Measurements from ENCODE around the gene PPP2R3C. TPM values are rescaled to one million over a fixed set of nuclear protein-coding genes. Genes with fewer than 3 reads are reported as not detected.

Gene PPP2R3C
- total RNA-seq, 1 donor from 2014 or later, result 58.1 TPM

GRCh38 chr14:35147186-35147585 is 25.4 kb upstream of the PPP2R3C start:
- intact Hi-C loops (cut with micrococcal nuclease), result no loop called here
- Mint-ChIP-seq H3K9me3 (no peaks in the 10 kb centered on the region), H3K4me1 (peaks cover 8% of the 10 kb centered on the region), H3K27ac (no peak overlapping the region), H3K4me3 (no peak overlapping the region), H3K27me3 (no peaks in the 10 kb centered on the region), H3K36me3 (ENCODE audit: low read depth) (peaks cover 11% of the 10 kb centered on the region)
- no peak for DNase-seq

- no peak for DNase-seq
- Mint-ChIP-seq H3K9me3 (no peaks in the 10 kb centered on the region), H3K27ac (no peak overlapping the region), H3K27me3 (no peaks in the 10 kb centered on the region), H3K4me1 (peaks cover 8% of the 10 kb centered on the region), H3K36me3 (ENCODE audit: low read depth) (peaks cover 11% of the 10 kb centered on the region), H3K4me3 (no peak overlapping the region)
- intact Hi-C loops (cut with micrococcal nuclease), result no loop called here
Measured at GRCh38 chr14:35146711-35147149, 24.9 kb upstream of the PPP2R3C start.

GRCh38 chr14:35144029-35144428 is 22.2 kb upstream of the PPP2R3C start:
- Mint-ChIP-seq H3K4me3 (no peak overlapping the region), H3K27me3 (no peaks in the 10 kb centered on the region), H3K36me3 (ENCODE audit: low read depth) (peaks cover 14% of the 10 kb centered on the region), H3K9me3 (no peaks in the 10 kb centered on the region), H3K27ac (no peak overlapping the region), H3K4me1 (peaks cover 11% of the 10 kb centered on the region)
- no peak for DNase-seq
- intact Hi-C loops (cut with micrococcal nuclease), result loop anchor here (5.0 kb wide), 4 partner anchors 78 to 663 kb away; partner anchors contain the start of gene RALGAPA1

GRCh38 chr14:35140718-35141581 is 19.2 kb upstream of the PPP2R3C start:
- intact Hi-C loops (cut with micrococcal nuclease), result loop anchor here (1.0 to 5.0 kb wide), 6 partner anchors 81 to 666 kb away; partner anchors contain the start of gene RALGAPA1
- no peak overlapping the region for H3K27ac Mint-ChIP-seq
- no peaks in the 10 kb centered on the region for H3K9me3 Mint-ChIP-seq
- H3K4me1 Mint-ChIP-seq, result peaks cover 19% of the 10 kb centered on the region
- H3K36me3 Mint-ChIP-seq (ENCODE audit: low read depth), result peaks cover 25% of the 10 kb centered on the region
- DNase-seq, result no peak
- H3K27me3 Mint-ChIP-seq, result no peaks in the 10 kb centered on the region
- H3K4me3 Mint-ChIP-seq, result no peak overlapping the region

- no peak overlapping the region for H3K4me3 Mint-ChIP-seq
- no peak for DNase-seq
- H3K27ac Mint-ChIP-seq, result no peak overlapping the region
- H3K9me3 Mint-ChIP-seq, result no peaks in the 10 kb centered on the region
- peaks cover 36% of the 10 kb centered on the region for H3K36me3 Mint-ChIP-seq (ENCODE audit: low read depth)
- intact Hi-C loops (cut with micrococcal nuclease), result no loop called here
- peaks cover 20% of the 10 kb centered on the region for H3K4me1 Mint-ChIP-seq
- no peaks in the 10 kb centered on the region for H3K27me3 Mint-ChIP-seq
Measured at GRCh38 chr14:35138585-35138984, 16.8 kb upstream of the PPP2R3C start.

GRCh38 chr14:35134329-35135123 is 12.7 kb upstream of the PPP2R3C start:
- intact Hi-C loops (cut with micrococcal nuclease), result no loop called here
- H3K27me3 Mint-ChIP-seq, result no peaks in the 10 kb centered on the region
- H3K27ac Mint-ChIP-seq, result no peak overlapping the region
- H3K9me3 Mint-ChIP-seq, result no peaks in the 10 kb centered on the region
- DNase-seq, result no peak
- peaks cover 11% of the 10 kb centered on the region for H3K4me1 Mint-ChIP-seq
- peaks cover 51% of the 10 kb centered on the region for H3K36me3 Mint-ChIP-seq (ENCODE audit: low read depth)
- H3K4me3 Mint-ChIP-seq, result no peak overlapping the region

GRCh38 chr14:35133542-35134328 is 11.9 kb upstream of the PPP2R3C start:
- Mint-ChIP-seq H3K9me3 (no peaks in the 10 kb centered on the region), H3K36me3 (ENCODE audit: low read depth) (peaks cover 52% of the 10 kb centered on the region), H3K4me3 (no peak overlapping the region), H3K4me1 (peaks cover 11% of the 10 kb centered on the region), H3K27me3 (no peaks in the 10 kb centered on the region), H3K27ac (no peak overlapping the region)
- no peak for DNase-seq
- intact Hi-C loops (cut with micrococcal nuclease), result no loop called here

- Mint-ChIP-seq H3K27ac (no peak overlapping the region), H3K4me1 (peaks cover 56% of the 10 kb centered on the region), H3K4me3 (peak overlapping the region; percentile 82), H3K9me3 (no peaks in the 10 kb centered on the region), H3K36me3 (ENCODE audit: low read depth) (peaks cover 43% of the 10 kb centered on the region), H3K27me3 (no peaks in the 10 kb centered on the region)
- intact Hi-C loops (cut with micrococcal nuclease), result loop anchor here (10.0 kb wide), 1 partner anchor 701 kb away; the partner anchor contains the start of gene BRMS1L
- DNase-seq, result no peak
Measured at GRCh38 chr14:35124127-35124526, 2.3 kb upstream of the PPP2R3C start.

GRCh38 chr14:35123388-35123703 is 1.6 kb upstream of the PPP2R3C start:
- DNase-seq, result no peak
- Mint-ChIP-seq H3K4me1 (peaks cover 55% of the 10 kb centered on the region), H3K27me3 (no peaks in the 10 kb centered on the region), H3K27ac (peak overlapping the region; percentile 100), H3K36me3 (ENCODE audit: low read depth) (peaks cover 43% of the 10 kb centered on the region), H3K9me3 (no peaks in the 10 kb centered on the region), H3K4me3 (peak overlapping the region; percentile 82)
- intact Hi-C loops (cut with micrococcal nuclease), result loop anchor here (2.0 to 10.0 kb wide), 2 partner anchors 169 to 701 kb away; partner anchors contain the start of genes BRMS1L and PSMA6

- peaks cover 54% of the 10 kb centered on the region for H3K4me1 Mint-ChIP-seq
- H3K36me3 Mint-ChIP-seq (ENCODE audit: low read depth), result peaks cover 38% of the 10 kb centered on the region
- no peaks in the 10 kb centered on the region for H3K9me3 Mint-ChIP-seq
- intact Hi-C loops (cut with micrococcal nuclease), result loop anchor here (1.0 to 10.0 kb wide), 7 partner anchors 77 to 702 kb away; partner anchors contain the start of genes BRMS1L, FAM177A1, NFKBIA and PSMA6
- H3K27me3 Mint-ChIP-seq, result no peaks in the 10 kb centered on the region
- DNase-seq, result peak; percentile 71
- peak overlapping the region; percentile 82 for H3K4me3 Mint-ChIP-seq
- peak overlapping the region; percentile 100 for H3K27ac Mint-ChIP-seq
Measured at GRCh38 chr14:35122696-35123387, 1.1 kb upstream of the PPP2R3C start.

GRCh38 chr14:35121026-35121886 is 534 bp downstream of the PPP2R3C start:
- H3K4me1 Mint-ChIP-seq, result peaks cover 58% of the 10 kb centered on the region
- intact Hi-C loops (cut with micrococcal nuclease), result loop anchor here (10.0 kb wide), 1 partner anchor 704 kb away; the partner anchor contains the start of gene BRMS1L
- H3K9me3 Mint-ChIP-seq, result no peaks in the 10 kb centered on the region
- peak overlapping the region; percentile 82 for H3K4me3 Mint-ChIP-seq
- H3K27ac Mint-ChIP-seq, result peak overlapping the region; percentile 100
- no peaks in the 10 kb centered on the region for H3K27me3 Mint-ChIP-seq
- peak; percentile 70 for DNase-seq
- H3K36me3 Mint-ChIP-seq (ENCODE audit: low read depth), result peaks cover 41% of the 10 kb centered on the region

GRCh38 chr14:35117112-35117511 is 4.7 kb downstream of the PPP2R3C start:
- no peak overlapping the region for H3K4me3 Mint-ChIP-seq
- no peak for DNase-seq
- peaks cover 34% of the 10 kb centered on the region for H3K4me1 Mint-ChIP-seq
- intact Hi-C loops (cut with micrococcal nuclease), result no loop called here
- H3K36me3 Mint-ChIP-seq (ENCODE audit: low read depth), result peaks cover 60% of the 10 kb centered on the region
- no peaks in the 10 kb centered on the region for H3K9me3 Mint-ChIP-seq
- peak overlapping the region; percentile 12 for H3K27ac Mint-ChIP-seq
- H3K27me3 Mint-ChIP-seq, result no peaks in the 10 kb centered on the region
